Sigmoid colon (tissue), 3 donors: ENCODE results near the gene DIP2C.

Source experiments
- CTCF ChIP-seq, 4 experiments: fragments of 450-650 bp in 3 of 4; fragments of 200-600 bp in 1 of 4; IDR thresholded peaks; one replicate each; pipeline ENCODE4 v1.5.1; 2016 to 2019; ENCODE audit warnings: antibody characterized with exemption in 4 of 4, mild to moderate bottlenecking in 3 of 4, moderate library complexity in 2 of 4
- POLR2A ChIP-seq, 2 donors: fragments of 450-650 bp; IDR thresholded peaks; one replicate each; pipeline ENCODE4 v1.6.1; 2016; ENCODE audit warnings: antibody characterized with exemption in 2 of 2, mild to moderate bottlenecking in 2 of 2, moderate library complexity in 2 of 2

DNA sequence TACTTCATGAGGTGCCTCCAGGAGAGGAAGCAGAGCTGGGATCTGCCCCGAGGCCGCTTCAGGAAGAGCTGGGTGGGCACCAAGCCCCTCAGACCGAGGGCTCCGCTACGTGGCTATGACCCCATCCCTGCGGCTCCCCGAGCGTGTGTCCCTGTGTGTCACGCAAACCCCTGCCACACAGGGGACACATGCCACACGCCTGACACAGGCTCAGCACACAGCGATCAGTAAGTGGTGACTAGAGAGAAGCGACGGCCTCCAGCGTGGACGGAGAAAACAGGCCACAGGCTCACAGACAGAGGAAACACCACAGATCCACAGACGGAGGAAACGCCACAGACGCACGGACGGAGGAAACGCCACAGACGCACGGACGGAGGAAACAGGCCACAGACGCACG, 18.5 kb downstream of the DIP2C start:
- no peak for TF ChIP-seq CTCF (IDR thresholded peaks at IDR 0.05)
- TF ChIP-seq POLR2A (IDR thresholded peaks at IDR 0.05), result no peak
